ENCODE results near the gene XKR7. TPM values are rescaled to one million over a fixed set of nuclear protein-coding genes. Genes with fewer than 3 reads are reported as not detected.

XKR7 gene
- total RNA-seq, 2 donors from 2014 or later, result 0.05 TPM; not detected in 1

GRCh38 chr20:31956556-31957526, 11.1 kb upstream of the XKR7 start:
- WGBS, result 51% methylated on average over 11 of the region's 11 CpGs
- Histone ChIP-seq H3K36me3 (no peaks in the 10 kb centered on the region), H3K9me3 (no peaks in the 10 kb centered on the region), H3K27ac (no peak overlapping the region), H3K4me3 (no peak overlapping the region), H3K27me3 (replicated peaks; ENCODE audit: insufficient read depth) (peaks cover 3% of the 10 kb centered on the region), H3K4me1 (replicated peaks) (no peaks in the 10 kb centered on the region)
- DNase-seq (ENCODE audit: low spot score), result no peak
- TF ChIP-seq CTCF (IDR thresholded peaks at IDR 0.05) (no peak), POLR2AphosphoS5 (IDR thresholded peaks at IDR 0.05) (no peak), POLR2A (IDR thresholded peaks at IDR 0.05) (no peak)
- intact Hi-C loops (cut with DNase I), result loop anchor here (10.0 kb wide), 1 partner anchor 132 kb away; no protein-coding TSS in a partner anchor

GRCh38 chr20:31962761-31963160, 5.2 kb upstream of the XKR7 start:
- Histone ChIP-seq H3K27ac (no peak overlapping the region), H3K9me3 (no peaks in the 10 kb centered on the region), H3K36me3 (no peaks in the 10 kb centered on the region), H3K4me3 (no peak overlapping the region), H3K27me3 (replicated peaks; ENCODE audit: insufficient read depth) (peaks cover 7% of the 10 kb centered on the region), H3K4me1 (replicated peaks) (no peaks in the 10 kb centered on the region)
- TF ChIP-seq POLR2AphosphoS5 (IDR thresholded peaks at IDR 0.05) (no peak), CTCF (IDR thresholded peaks at IDR 0.05) (no peak), POLR2A (IDR thresholded peaks at IDR 0.05) (no peak)
- intact Hi-C loops (cut with DNase I), result no loop called here
- no peak for DNase-seq (ENCODE audit: low spot score)
- WGBS, result 37% methylated on average over 2 of the region's 2 CpGs

- no peak for TF ChIP-seq POLR2A (IDR thresholded peaks at IDR 0.05)
- TF ChIP-seq CTCF (IDR thresholded peaks at IDR 0.05), result no peak
- TF ChIP-seq POLR2AphosphoS5 (IDR thresholded peaks at IDR 0.05), result no peak
- intact Hi-C loops (cut with DNase I), result no loop called here
- Histone ChIP-seq H3K27me3 (replicated peaks; ENCODE audit: insufficient read depth) (peaks cover 7% of the 10 kb centered on the region), H3K36me3 (no peaks in the 10 kb centered on the region), H3K4me3 (no peak overlapping the region), H3K27ac (no peak overlapping the region), H3K4me1 (replicated peaks) (no peaks in the 10 kb centered on the region), H3K9me3 (no peaks in the 10 kb centered on the region)
- DNase-seq (ENCODE audit: low spot score), result no peak
- 65% methylated on average over 6 of the region's 6 CpGs for WGBS
Observed at GRCh38 chr20:31963889-31964288, 4.1 kb upstream of the XKR7 start.

GRCh38 chr20:31966991-31967655, 828 bp upstream of the XKR7 start:
- WGBS, result 10% methylated on average over 5 of the region's 5 CpGs
- H3K4me3 ChIP-seq, result no peak overlapping the region
- no peaks in the 10 kb centered on the region for H3K36me3 ChIP-seq
- H3K27ac ChIP-seq, result no peak overlapping the region
- H3K9me3 ChIP-seq, result no peaks in the 10 kb centered on the region
- intact Hi-C loops (cut with DNase I), result no loop called here
- TF ChIP-seq CTCF (IDR thresholded peaks at IDR 0.05) (no peak), POLR2AphosphoS5 (IDR thresholded peaks at IDR 0.05) (no peak), POLR2A (IDR thresholded peaks at IDR 0.05) (no peak)
- no peak for DNase-seq (ENCODE audit: low spot score)
- H3K4me1 ChIP-seq (replicated peaks), result no peaks in the 10 kb centered on the region
- H3K27me3 ChIP-seq (replicated peaks; ENCODE audit: insufficient read depth), result peaks cover 7% of the 10 kb centered on the region
